Thyroid gland (tissue), 4 donors: Measurements from ENCODE around the gene STAC3. TPM values are rescaled to one million over a fixed set of nuclear protein-coding genes. Genes with fewer than 3 reads are reported as not detected.

Experiments
- DNase-seq, 2 donors: peaks; one replicate each; pipeline ENCODE4 v3.0.0-alpha.2; 2019
- H3K27ac ChIP-seq, 3 donors: fragments of 200-600 bp; sonication (generic); 1 replicate in 2 of 3; 2 replicates in 1 of 3; pipeline ENCODE4 v1.5.1; 2016 to 2019; ENCODE audit warnings: mild to moderate bottlenecking in 1 of 3, moderate library complexity in 1 of 3
- H3K27me3 ChIP-seq: fragments of 200-600 bp; sonication (generic); one replicate; pipeline ENCODE4 v1.5.1; 2019
- H3K36me3 ChIP-seq, 2 donors: fragments of 200-600 bp; sonication (generic); one replicate each; pipeline ENCODE4 v1.5.1; 2016 to 2019
- H3K4me1 ChIP-seq, 2 donors: fragments of 200-600 bp; sonication (generic); one replicate each; pipeline ENCODE4 v1.5.1; 2017 to 2019
- H3K4me3 ChIP-seq, 3 donors: fragments of 200-600 bp; sonication (generic); replicated peaks in 1 of 3; 1 replicate in 2 of 3; 2 replicates in 1 of 3; pipeline ENCODE4 v1.5.1; 2016; ENCODE audit warnings: mild to moderate bottlenecking in 1 of 3
- H3K9me3 ChIP-seq: fragments of 200-600 bp; sonication (generic); one replicate; pipeline ENCODE4 v1.5.1; 2017
- CTCF ChIP-seq, 6 experiments: fragments of 200-600 bp in 3 of 6; fragments of 450-650 bp in 3 of 6; sonication (generic) in 3 of 6; IDR thresholded peaks; one replicate each; pipeline ENCODE4 v1.5.1; 2016 to 2019; ENCODE audit warnings: antibody characterized with exemption in 6 of 6, mild to moderate bottlenecking in 2 of 6, inconsistent platforms in 1 of 6, moderate library complexity in 1 of 6
- POLR2A ChIP-seq, 2 donors: fragments of 450-650 bp; IDR thresholded peaks; one replicate each; pipeline ENCODE4 v1.6.1; 2017; ENCODE audit warnings: antibody characterized with exemption in 2 of 2, mild to moderate bottlenecking in 2 of 2, moderate library complexity in 1 of 2
- WGBS, 2 donors: methylation state at CpG; one replicate each; pipeline ENCODE4 v1.1.5; 2017; 5-methylcytosine and 5-hydroxymethylcytosine counted together
- intact Hi-C: fragments of 100-400 bp; cut with DNase I; formaldehyde crosslinking; loops from one replicate; pipeline ENCODE4 v1.15.1; 2023
- total RNA-seq, 4 donors: library from RNA; depleted of rRNA; stranded (reverse); fragments of >200 nt; gene quantifications; one replicate each; pipeline ENCODE4 v1.2.3, GENCODE V29; 2016

The STAC3 gene
- total RNA-seq, 4 donors from 2014 or later = 0.88 to 7.3 (median 3.0) TPM; not detected in 1

GRCh38 chr12:57270966-57271470, 20.0 kb upstream of the STAC3 start:
- H3K27ac ChIP-seq = no peak overlapping the region
- WGBS, 2 donors = 79 to 97% methylated on average over 1 of the region's 1 CpG
- H3K36me3 ChIP-seq = peaks cover 39 to 40% of the 10 kb centered on the region in 2 donors

GRCh38 chr12:57268264-57268663, 17.3 kb upstream of the STAC3 start:
- intact Hi-C loops = loop anchor here (5.0 kb wide), 1 partner anchor 184 kb away; no protein-coding TSS in a partner anchor
- DNase-seq = no peak

More at GRCh38 chr12:57270966-57271470, 20.0 kb upstream of the STAC3 start:
- no peak overlapping the region for H3K4me3 ChIP-seq
- no peaks in the 10 kb centered on the region for H3K9me3 ChIP-seq
- no peak for DNase-seq
- no peaks in the 10 kb centered on the region for H3K27me3 ChIP-seq
- intact Hi-C loops = no loop called here
- peaks cover 13 to 18% of the 10 kb centered on the region in 2 donors for H3K4me1 ChIP-seq
- TF ChIP-seq POLR2A (IDR thresholded peaks at IDR 0.05) (no peak), CTCF (IDR thresholded peaks at IDR 0.05) (no peak)

GRCh38 chr12:57266681-57267080, 15.7 kb upstream of the STAC3 start:
- H3K27me3 ChIP-seq = no peaks in the 10 kb centered on the region
- H3K27ac ChIP-seq = no peak overlapping the region
- H3K9me3 ChIP-seq = no peaks in the 10 kb centered on the region
- intact Hi-C loops = loop anchor here (5.0 kb wide), 1 partner anchor 186 kb away; no protein-coding TSS in a partner anchor
- no peak overlapping the region for H3K4me3 ChIP-seq
- H3K36me3 ChIP-seq = peaks cover 37 to 45% of the 10 kb centered on the region in 2 donors
- TF ChIP-seq CTCF (IDR thresholded peaks at IDR 0.05) (no peak), POLR2A (IDR thresholded peaks at IDR 0.05) (no peak)
- no peak for DNase-seq
- no peaks in the 10 kb centered on the region for H3K4me1 ChIP-seq

More at GRCh38 chr12:57268264-57268663, 17.3 kb upstream of the STAC3 start:
- H3K36me3 ChIP-seq = peaks cover 37 to 41% of the 10 kb centered on the region in 2 donors
- no peak for TF ChIP-seq POLR2A (IDR thresholded peaks at IDR 0.05)
- no peak for TF ChIP-seq CTCF (IDR thresholded peaks at IDR 0.05)
- no peak overlapping the region for H3K27ac ChIP-seq
- peaks cover 10 to 12% of the 10 kb centered on the region in 2 donors for H3K4me1 ChIP-seq
- H3K4me3 ChIP-seq = no peak overlapping the region
- no peaks in the 10 kb centered on the region for H3K27me3 ChIP-seq
- WGBS, 2 donors = 91 to 95% methylated on average over 7 of the region's 7 CpGs
- no peaks in the 10 kb centered on the region for H3K9me3 ChIP-seq

GRCh38 chr12:57263096-57263495, 12.1 kb upstream of the STAC3 start:
- 94 to 95% methylated on average over 2 of the region's 2 CpGs for WGBS, 2 donors
- TF ChIP-seq POLR2A (IDR thresholded peaks at IDR 0.05) (no peak), CTCF (IDR thresholded peaks at IDR 0.05) (no peak)
- no peak for DNase-seq
- Histone ChIP-seq H3K9me3 (no peaks in the 10 kb centered on the region), H3K36me3 (peaks cover 38 to 45% of the 10 kb centered on the region in 2 donors), H3K4me1 (no peaks in the 10 kb centered on the region), H3K4me3 (no peak overlapping the region), H3K27me3 (no peaks in the 10 kb centered on the region), H3K27ac (no peak overlapping the region)
- intact Hi-C loops = no loop called here

- DNase-seq = no peak
- H3K9me3 ChIP-seq = no peaks in the 10 kb centered on the region
- no peaks in the 10 kb centered on the region for H3K27me3 ChIP-seq
- 89 to 92% methylated on average over 3 of the region's 3 CpGs for WGBS, 2 donors
- TF ChIP-seq CTCF (IDR thresholded peaks at IDR 0.05) (no peak), POLR2A (IDR thresholded peaks at IDR 0.05) (no peak)
- H3K27ac ChIP-seq = no peak overlapping the region
- H3K4me3 ChIP-seq = no peak overlapping the region
- intact Hi-C loops = no loop called here
- H3K4me1 ChIP-seq = no peaks in the 10 kb centered on the region
- H3K36me3 ChIP-seq = peaks cover 38 to 48% of the 10 kb centered on the region in 2 donors
These were observed 11.3 kb upstream of the STAC3 start for GRCh38 chr12:57262126-57262822.
